ENCODE data around the gene TBRG4.

DNA sequence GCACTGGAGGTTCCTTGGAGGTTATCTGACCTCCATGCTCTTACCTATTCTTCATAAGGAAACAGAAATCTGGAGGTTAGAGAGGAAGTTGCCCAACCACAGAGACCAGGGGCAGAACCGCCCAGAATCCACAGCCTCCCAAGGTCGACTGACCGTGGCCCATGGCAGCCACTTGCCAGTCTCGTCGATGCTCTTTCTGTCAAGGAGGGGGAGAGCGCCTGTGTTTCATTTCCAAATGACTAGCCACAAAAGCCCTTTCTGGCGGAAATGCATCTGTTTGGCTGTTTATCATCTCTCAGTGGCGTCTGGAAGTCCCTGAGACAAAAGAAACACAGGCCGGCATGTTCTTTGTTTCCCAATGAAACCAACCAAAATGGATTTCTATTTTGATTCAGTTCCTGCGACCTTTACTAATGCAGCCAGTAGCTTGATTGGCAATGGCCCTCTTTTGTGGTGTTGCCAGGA, 49.0 kb upstream of the TBRG4 start:
- TF ChIP-seq ZBTB7A (IDR thresholded peaks at IDR 0.05; ENCODE audit: low read depth) (no peak), FOXM1 (IDR thresholded peaks at IDR 0.05; ENCODE audit: borderline replicate concordance, low read depth) (no peak), TEAD4 (IDR thresholded peaks at IDR 0.05) (no peak), MAX (IDR thresholded peaks at IDR 0.05) (no peak)
